ENCODE data around the gene GAS1.

Gene GAS1

DNA sequence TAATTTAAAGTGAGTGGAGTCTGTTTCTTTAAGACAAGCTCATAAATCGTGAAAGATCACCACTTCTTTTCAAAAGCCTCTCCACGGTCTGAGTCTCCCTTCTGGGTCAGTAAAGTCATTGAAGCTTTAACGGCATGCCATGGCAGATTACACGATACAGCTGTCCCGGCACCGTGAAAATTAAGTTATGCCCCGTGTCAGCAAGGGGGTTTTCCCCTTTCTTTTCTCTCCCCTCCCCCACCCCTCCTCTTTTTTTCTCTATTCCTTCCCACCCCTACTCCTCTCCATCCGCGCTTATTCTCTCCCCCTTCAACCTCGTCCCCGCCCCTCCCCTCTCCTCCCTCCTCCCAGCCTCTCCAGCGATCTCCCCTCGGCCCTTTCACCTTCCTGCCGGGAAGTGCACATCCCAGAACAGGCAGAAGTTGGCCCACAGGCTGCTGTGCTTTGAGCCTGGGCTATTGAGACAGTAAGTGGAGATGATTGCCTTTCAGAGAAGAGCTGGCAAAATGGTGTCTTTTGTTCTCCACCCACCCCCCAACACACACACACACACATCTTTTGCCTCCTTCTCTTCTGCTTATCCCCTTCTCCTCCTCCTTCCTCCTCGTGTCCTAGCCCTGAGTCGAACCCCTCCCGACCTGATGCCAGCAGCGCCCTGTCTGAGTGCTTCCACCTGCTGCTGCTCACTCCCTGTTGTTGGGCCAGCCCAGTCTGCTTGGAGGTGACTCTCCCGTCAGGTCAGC, 44.1 kb downstream of the GAS1 start:
- no peak overlapping the region for H3K27ac ChIP-seq
- TF ChIP-seq ZFX (IDR thresholded peaks at IDR 0.05): no peak
- TF ChIP-seq, protein P1, sequence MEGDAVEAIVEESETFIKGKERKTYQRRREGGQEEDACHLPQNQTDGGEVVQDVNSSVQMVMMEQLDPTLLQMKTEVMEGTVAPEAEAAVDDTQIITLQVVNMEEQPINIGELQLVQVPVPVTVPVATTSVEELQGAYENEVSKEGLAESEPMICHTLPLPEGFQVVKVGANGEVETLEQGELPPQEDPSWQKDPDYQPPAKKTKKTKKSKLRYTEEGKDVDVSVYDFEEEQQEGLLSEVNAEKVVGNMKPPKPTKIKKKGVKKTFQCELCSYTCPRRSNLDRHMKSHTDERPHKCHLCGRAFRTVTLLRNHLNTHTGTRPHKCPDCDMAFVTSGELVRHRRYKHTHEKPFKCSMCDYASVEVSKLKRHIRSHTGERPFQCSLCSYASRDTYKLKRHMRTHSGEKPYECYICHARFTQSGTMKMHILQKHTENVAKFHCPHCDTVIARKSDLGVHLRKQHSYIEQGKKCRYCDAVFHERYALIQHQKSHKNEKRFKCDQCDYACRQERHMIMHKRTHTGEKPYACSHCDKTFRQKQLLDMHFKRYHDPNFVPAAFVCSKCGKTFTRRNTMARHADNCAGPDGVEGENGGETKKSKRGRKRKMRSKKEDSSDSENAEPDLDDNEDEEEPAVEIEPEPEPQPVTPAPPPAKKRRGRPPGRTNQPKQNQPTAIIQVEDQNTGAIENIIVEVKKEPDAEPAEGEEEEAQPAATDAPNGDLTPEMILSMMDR (conservative IDR thresholded peaks at IDR 0.05): no peak

DNA sequence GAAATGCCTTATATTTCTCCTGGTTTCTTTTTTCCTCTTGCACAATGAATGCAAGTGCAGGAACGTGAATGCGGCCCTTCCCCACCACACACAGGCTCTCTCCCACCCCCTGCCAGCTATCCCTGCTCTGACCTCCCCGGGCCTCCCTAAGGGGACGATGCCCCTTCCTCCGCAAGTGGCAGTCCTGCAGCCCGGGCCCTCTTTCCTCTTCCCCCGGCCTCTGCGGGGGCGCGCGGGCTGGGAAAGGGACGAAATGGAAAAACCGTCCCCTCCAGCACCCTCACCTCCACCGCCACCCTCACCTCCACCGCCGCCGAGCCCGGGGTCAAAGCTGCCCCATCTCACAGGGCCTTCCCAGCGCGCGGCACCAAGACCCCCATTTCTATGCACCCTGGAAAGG, 44.7 kb downstream of the GAS1 start:
- TF ChIP-seq, protein P1 (conservative IDR thresholded peaks at IDR 0.05): no peak
- no peak for TF ChIP-seq ZFX (IDR thresholded peaks at IDR 0.05)
- no peak overlapping the region for H3K27ac ChIP-seq

GRCh38 chr9:86902176-86902575, 45.1 kb downstream of the GAS1 start:
- no peak overlapping the region for H3K27ac ChIP-seq
- TF ChIP-seq, protein P1 (conservative IDR thresholded peaks at IDR 0.05): no peak
- TF ChIP-seq ZFX (IDR thresholded peaks at IDR 0.05): no peak

- H3K27ac ChIP-seq: no peak overlapping the region
- TF ChIP-seq, protein P1 (conservative IDR thresholded peaks at IDR 0.05): no peak
- TF ChIP-seq ZFX (IDR thresholded peaks at IDR 0.05): no peak
These were observed 45.8 kb downstream of the GAS1 start for GRCh38 chr9:86901511-86901910.

All from C4-2B (cell line).